Occipital lobe (tissue), 2 donors: ENCODE results near the gene ABCC6. TPM values are rescaled to one million over a fixed set of nuclear protein-coding genes. Genes with fewer than 3 reads are reported as not detected.
A peak's percentile ranks its signal among the peaks of the same experiment; 100 is the strongest.

Experiments
- DNase-seq: peaks from one replicate; lab custom pipeline; 2025; lab: John Stamatoyannopoulos, UW
- total RNA-seq: library from RNA; depleted of rRNA; stranded (reverse); fragments of >200 nt; gene quantifications from one replicate; pipeline ENCODE4 v1.2.3, GENCODE V29; 2014

ABCC6 gene
- total RNA-seq, 1 donor from 2014 or later: 0.16 TPM

- no peak for DNase-seq
Measured at GRCh38 chr16:16141784-16142396, 81.4 kb downstream of the ABCC6 start.

DNA sequence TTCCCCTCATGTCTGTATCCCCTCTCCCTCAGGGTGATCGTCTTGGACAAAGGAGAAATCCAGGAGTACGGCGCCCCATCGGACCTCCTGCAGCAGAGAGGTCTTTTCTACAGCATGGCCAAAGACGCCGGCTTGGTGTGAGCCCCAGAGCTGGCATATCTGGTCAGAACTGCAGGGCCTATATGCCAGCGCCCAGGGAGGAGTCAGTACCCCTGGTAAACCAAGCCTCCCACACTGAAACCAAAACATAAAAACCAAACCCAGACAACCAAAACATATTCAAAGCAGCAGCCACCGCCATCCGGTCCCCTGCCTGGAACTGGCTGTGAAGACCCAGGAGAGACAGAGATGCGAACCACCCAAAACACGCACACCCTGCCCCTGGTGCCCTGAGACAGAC, 82.2 kb downstream of the ABCC6 start:
- DNase-seq: no peak

DNA sequence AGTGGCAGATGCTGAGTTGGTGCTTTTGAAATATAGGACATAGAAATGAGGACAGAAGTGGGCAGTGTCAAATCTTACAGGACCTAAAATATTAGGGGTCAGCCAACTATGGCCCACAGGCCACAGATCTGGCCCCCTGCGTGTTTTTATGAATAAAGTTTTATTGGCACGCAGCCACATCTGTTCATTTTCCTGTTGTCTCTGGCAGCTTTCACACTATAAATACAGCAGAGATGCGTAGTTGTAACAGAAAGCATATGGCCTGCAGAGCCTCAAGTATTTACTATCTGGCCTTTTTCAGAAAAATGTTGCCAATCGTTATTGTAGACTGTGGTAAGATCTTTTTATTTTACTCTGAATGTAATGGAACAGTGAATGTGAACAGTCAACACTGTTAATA, 82.8 kb downstream of the ABCC6 start:
- no peak for DNase-seq

- no peak for DNase-seq
Measured at GRCh38 chr16:16139806-16140205, 83.5 kb downstream of the ABCC6 start.

DNA sequence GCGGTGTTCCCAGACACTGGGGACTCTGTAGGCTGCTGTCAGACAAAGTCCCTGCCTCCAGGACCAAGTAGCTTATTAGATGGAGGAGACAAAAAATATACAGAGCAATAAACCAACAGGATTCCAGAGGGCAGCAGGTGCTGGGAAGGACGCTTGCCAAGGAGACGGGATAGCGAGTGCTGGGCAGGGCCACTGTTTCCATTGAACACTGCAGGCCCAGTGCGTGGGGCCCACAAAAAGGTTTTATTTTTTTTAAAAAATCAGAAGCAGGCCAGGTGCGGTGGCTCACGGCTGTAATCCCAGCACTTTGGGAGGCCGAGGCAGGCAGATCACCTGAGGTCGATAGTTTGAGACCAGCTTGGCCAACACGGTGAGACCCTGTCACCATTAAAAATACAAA, 84.2 kb downstream of the ABCC6 start:
- DNase-seq: no peak

DNA sequence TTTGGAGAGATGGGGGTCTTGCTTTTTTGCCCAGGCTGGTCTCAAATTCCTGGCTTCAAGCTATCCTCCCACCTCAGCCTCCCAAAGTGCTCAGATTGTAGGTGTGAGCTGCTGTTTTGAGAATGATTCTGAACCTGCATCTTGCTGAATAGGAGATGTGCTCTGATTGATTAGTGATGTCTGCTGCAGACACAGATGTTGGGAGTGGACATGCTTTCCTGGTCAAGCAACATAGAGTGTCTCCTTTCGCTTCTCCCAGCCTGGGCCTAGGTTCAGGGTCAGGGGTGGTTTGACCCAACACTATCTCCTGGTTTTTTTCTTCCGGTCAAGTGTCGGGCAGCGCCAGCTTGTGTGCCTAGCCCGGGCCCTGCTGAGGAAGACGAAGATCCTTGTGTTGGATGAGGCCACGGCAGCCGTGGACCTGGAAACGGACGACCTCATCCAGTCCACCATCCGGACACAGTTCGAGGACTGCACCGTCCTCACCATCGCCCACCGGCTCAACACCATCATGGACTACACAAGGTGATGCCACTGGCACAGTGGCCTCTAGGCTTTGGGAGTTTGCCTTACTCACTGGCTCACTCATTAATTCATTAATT, 85.2 kb downstream of the ABCC6 start:
- no peak for DNase-seq

DNA sequence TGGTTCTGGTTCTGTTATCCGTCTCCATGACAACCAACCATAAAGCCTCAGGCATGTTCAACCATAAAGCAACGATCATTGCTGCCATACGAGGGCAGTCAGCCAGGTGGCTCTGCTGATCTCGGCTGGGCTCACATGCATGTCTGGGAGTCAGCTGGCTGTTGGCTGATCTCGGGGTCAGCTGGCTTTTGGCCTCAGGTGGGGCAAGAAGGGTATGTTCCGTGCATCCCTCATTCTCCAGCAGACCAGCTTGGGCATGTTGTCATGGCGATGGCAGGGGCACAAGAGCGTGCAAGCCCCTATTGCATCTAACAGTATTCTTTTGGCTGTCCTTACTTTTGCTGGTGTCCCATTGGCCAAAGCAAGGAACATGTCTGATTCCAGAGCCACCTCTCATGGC, 86.2 kb downstream of the ABCC6 start:
- DNase-seq: no peak

DNA sequence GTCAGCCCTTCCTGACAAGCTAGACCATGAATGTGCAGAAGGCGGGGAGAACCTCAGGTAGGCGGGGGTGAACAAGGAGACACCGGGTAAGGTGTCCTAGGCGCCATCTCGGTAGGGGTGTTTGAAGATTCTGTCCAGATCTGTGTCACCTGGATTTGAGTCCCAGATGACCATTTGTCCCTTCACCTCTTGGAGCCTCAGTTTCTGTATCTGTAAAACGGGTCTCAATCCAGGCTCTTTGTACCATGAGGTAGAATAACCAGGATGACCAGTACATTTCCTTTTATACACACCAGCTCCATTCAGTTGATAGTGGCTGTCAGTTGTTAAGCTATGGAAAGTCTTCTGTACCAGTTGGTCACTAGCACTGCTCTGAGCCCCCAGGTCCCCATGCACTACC, 86.7 kb downstream of the ABCC6 start:
- no peak for DNase-seq

GRCh38 chr16:16133943-16134604, 89.2 kb downstream of the ABCC6 start:
- DNase-seq: no peak

DNA sequence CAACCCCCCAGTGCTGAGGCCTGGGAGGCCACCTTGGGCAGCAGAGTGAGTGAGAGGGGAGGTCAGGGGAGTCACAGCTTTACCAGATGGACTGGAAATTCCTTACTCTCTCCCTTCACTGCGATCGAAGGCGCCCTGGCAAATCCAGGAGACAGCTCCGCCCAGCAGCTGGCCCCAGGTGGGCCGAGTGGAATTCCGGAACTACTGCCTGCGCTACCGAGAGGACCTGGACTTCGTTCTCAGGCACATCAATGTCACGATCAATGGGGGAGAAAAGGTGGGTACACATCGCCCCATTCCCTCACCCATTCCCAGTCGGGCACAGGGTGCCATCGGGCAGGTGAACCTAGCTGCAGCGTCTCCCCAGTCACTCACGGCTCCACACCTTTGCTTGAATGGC, 91.6 kb downstream of the ABCC6 start:
- DNase-seq: no peak

- DNase-seq: no peak
Measured at GRCh38 chr16:16131204-16131603, 92.1 kb downstream of the ABCC6 start.

DNA sequence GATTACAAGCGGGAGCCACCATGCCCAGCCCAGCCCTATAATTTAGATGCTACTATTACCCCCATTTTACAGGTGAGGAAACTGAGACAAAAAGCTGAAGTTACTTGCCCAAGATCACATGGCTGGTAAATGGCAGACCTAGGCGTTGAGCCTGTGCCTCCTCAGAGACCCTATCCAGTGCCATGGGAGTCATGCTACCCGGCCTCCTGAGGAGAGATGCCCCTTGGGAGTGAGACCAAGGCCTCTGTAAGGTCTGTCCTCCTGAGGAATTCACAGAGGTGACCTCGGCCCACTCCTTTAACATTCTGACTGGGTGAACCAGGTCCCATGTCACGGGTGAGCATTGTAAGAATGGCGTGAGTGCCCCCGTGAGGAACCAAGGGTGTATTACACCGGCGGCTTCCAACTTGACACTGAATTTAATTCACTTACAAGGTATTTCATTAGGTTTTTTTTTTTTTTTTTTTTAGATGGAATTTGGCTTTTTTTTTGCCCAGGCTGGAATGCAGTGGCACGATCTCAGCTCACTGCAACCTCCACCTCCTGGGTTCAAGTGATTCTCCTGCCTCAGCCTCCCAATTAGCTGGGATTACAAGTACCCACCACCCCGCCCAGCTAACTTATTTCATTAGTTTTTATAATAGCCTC, 95.7 kb downstream of the ABCC6 start:
- no peak for DNase-seq

DNA sequence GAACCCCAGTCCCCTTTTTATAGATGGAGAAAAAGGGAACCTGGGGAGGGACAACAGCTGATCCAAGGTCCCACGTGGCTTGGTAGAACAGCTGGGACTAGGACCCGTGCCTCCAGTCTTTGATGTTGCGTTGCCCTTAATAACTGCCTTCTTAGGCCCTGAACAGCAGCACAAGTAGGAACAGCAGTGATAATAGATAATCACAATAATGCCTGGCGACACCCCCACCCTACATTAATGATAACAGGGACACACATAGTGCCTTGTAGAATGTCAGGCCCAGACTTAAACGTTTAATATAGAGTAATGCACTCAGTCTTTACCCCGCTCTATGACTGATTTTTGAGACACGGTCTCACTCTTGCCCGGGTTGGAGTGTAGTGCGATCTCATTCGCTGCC, 96.4 kb downstream of the ABCC6 start:
- DNase-seq: no peak

DNA sequence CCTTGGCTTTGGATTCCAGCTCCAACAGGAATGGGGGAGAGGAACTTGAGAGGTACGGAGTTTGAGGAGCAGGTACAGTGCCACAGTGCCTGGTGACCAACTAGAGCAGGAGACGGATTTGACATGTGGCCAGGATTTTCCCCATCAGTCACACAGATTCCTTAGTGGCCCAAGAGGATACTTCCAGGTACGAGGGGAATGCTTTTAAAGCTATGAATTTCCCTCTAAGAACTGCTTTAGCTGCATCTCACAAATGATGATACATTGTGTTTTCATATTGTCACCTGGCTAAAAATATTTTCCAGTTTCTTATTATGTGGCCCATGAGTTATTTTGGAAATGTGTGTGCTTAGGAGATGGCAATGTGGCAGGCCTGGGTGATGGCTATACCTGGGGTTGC, 98.3 kb downstream of the ABCC6 start:
- no peak for DNase-seq

GRCh38 chr16:16124438-16124837, 98.9 kb downstream of the ABCC6 start:
- DNase-seq: no peak

DNA sequence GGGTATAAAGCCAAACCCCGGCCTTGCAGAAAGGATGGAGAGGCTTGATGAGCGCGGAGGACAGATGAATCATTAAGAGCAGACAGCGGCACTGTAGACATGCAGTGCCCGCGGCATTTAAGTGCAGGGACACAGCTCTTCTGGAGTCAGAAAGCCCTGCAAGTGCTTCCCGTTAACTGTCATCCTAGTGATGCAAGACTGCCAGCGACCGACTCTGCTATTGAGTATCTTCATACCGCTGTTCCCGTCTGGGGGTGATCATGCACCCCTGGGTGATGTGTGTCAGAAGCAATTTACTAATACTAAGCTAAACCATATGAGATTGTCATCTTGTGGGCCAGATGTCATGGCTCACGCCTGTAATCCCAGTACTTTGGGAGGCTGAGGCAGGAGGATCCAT, 101.0 kb downstream of the ABCC6 start:
- DNase-seq: no peak

DNA sequence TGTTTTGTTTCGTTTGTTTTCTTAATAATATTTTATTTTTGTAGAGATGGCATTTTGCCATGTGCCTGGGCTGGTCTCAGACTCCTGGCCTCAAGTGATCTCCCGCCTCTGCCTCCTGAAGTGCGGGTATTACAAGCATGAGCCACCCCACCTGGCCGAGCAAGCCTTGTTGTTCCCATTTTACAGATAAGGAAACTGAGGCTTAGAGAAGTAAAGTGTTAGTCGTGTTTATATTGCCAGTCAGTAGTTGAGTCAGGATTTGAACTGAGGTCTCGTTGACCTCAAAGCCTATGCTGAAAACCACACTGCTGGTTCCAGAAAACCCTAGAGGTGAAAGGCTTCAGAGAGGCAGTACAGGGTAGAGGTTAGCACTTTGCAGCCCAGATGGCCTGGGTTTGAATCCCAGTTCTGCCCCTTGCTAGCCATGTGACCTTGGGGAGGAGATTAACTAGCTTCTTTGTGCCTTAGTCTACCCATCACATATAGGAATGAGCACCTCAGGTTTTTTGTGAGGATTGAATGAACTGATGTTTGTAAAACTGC, 102.0 kb downstream of the ABCC6 start:
- DNase-seq: no peak

DNA sequence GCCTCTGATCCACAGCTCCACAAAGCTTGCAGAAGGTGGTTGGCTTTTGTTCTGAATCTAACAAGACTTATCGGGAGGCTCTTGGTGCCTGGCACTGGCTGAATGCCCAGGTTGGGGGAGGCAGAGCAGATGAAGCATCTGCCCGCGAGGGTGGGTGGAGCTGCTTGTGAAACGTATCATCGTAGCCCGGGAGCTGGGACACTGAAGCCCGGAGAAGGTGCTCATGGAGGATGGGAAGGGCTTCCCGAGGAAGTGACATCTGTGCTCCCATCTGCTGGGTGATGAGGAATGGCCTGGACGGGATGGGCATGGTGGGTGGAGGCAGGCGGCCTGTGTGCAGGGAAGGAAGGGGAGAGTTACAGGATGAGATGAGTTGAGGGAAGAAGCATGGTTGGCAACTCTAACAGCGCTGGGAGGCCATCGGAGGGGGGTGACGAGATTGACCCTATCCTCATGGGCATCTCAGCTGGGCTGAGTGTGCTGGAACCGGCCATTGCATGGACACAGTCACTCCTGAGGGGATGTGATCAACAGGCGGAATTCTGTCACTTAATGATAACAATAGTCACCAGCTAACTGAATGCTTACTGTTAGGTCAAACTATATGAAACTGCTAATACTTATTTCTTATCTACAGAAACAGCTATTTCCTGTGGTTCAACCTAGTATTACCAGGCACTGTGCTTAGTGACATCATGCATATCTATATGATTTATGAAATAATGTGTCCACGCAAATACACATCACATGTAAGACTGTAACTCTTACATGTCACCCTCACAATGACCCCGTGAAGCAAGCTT, 102.7 kb downstream of the ABCC6 start:
- peak; percentile 75 for DNase-seq

DNA sequence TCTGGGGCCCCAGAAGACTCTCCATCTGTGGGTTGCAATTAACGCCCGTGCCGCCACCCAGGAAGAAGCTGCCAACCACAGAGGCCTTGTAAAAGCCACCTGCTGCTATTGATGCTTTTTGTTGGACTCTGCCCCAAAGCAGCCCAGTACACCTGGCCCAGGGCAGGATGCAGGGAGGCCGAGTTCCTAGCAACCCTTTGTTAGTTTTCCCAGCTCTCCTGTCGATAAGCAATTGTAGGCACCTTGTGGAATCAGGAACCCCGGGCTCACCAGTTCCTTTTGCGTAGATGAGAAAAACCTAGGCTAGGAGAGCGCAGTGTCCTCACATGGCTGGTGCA, 103.3 kb downstream of the ABCC6 start:
- no peak for DNase-seq

GRCh38 chr16:16118337-16118736, 105.0 kb downstream of the ABCC6 start:
- DNase-seq: no peak

GRCh38 chr16:16116841-16117240, 106.5 kb downstream of the ABCC6 start:
- no peak for DNase-seq

DNA sequence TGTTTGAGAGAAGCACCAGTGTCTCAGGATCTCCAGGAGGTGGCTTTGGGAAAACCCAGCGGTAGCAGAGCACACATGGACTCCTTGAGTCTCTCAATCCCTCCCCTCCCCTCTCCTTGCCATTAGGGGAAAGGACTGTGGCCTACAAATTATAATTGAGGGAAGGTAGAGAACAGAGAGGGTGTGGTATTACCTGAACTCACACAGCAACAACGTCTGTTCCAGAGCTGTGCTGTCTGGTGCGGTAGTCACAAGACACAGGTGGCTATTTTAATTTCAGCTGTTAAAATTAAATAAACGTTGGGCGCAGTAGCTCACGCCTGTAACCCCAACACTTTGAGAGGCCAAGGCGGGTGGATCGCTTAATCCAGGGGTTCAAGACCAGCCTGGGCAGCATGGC, 110.2 kb downstream of the ABCC6 start:
- no peak for DNase-seq
